Activated T-cell treated with anti-CD3 and anti-CD28 coated beads, Interleukin-2, amount 50 U/mL, for 4 hours (primary cell): ENCODE data around the gene CSTB. TPM values are rescaled to one million over a fixed set of nuclear protein-coding genes. Genes with fewer than 3 reads are reported as not detected.

Experiments
- ATAC-seq, 2 donors: fragments of 200-7000 bp; cut with Tn5 transposase; one replicate each; pipeline ENCODE4 v1.10.0; 2021
- DNase-seq: peaks from one replicate; pipeline ENCODE4 v3.0.0-alpha.2; 2020
- H3K27me3 Mint-ChIP-seq: one replicate; pipeline ENCODE4 v1.8.0; 2021; ENCODE audit warnings: low read depth, mixed read lengths
- H3K36me3 Mint-ChIP-seq: one replicate; pipeline ENCODE4 v1.8.0; 2022; ENCODE audit warnings: mixed read lengths; ENCODE audit not compliant: insufficient read depth
- H3K4me1 Mint-ChIP-seq: one replicate; pipeline ENCODE4 v1.8.0; 2021; ENCODE audit warnings: low read depth, mixed read lengths
- H3K4me3 Mint-ChIP-seq: one replicate; pipeline ENCODE4 v1.8.0; 2021; ENCODE audit warnings: mild to moderate bottlenecking, moderate library complexity, mixed read lengths
- H3K9me3 Mint-ChIP-seq: one replicate; pipeline ENCODE4 v1.8.0; 2021; ENCODE audit warnings: mixed read lengths
- total RNA-seq, 3 donors: library from RNA; stranded (reverse); gene quantifications; one replicate each; pipeline ENCODE4 v1.2.1, GENCODE V29; 2021

CSTB gene
- total RNA-seq, 3 donors from 2014 or later, result 17.7 to 26.9 (median 24.5) TPM

GRCh38 chr21:43803558-43804300, 27.6 kb upstream of the CSTB start:
- Mint-ChIP-seq H3K4me3 (no peak overlapping the region), H3K36me3 (peaks cover 32% of the 10 kb centered on the region), H3K4me1 (peaks cover 2% of the 10 kb centered on the region), H3K9me3 (no peaks in the 10 kb centered on the region), H3K27me3 (no peaks in the 10 kb centered on the region)
- no peak for DNase-seq
- ATAC-seq, result no peak

DNA sequence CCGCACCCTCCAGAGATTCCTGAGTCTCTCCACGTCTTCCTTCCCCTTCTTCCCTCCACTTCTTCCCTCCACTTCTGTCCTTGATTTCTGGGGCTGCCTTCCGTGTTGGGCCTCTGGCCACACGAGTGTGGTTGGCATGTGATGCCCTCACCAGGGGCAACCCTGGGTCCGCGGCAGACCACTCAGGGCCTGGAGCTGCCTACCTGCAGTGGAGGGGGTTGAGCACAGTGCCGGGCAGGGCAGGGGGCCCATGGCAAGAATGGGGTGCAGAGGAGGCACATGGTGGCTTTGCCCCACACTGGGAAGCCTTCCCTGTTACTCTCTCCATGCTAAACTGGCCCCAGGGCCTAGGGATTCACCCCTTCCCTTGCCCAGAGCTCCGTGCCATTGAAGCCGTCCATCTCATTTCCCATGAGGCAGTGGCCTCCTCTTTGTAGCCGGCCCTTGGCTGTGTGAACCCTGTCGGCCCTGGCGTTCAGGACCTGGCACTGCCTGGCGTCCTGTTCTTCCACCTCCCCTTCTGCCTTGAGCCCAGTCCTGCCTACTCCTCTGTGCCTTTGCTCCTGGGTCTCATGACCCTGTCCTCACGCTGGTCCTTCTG, 26.7 kb upstream of the CSTB start:
- Mint-ChIP-seq H3K4me1 (peaks cover 2% of the 10 kb centered on the region), H3K27me3 (no peaks in the 10 kb centered on the region), H3K4me3 (no peak overlapping the region), H3K36me3 (peaks cover 38% of the 10 kb centered on the region), H3K9me3 (no peaks in the 10 kb centered on the region)
- DNase-seq, result no peak
- no peak for ATAC-seq

DNA sequence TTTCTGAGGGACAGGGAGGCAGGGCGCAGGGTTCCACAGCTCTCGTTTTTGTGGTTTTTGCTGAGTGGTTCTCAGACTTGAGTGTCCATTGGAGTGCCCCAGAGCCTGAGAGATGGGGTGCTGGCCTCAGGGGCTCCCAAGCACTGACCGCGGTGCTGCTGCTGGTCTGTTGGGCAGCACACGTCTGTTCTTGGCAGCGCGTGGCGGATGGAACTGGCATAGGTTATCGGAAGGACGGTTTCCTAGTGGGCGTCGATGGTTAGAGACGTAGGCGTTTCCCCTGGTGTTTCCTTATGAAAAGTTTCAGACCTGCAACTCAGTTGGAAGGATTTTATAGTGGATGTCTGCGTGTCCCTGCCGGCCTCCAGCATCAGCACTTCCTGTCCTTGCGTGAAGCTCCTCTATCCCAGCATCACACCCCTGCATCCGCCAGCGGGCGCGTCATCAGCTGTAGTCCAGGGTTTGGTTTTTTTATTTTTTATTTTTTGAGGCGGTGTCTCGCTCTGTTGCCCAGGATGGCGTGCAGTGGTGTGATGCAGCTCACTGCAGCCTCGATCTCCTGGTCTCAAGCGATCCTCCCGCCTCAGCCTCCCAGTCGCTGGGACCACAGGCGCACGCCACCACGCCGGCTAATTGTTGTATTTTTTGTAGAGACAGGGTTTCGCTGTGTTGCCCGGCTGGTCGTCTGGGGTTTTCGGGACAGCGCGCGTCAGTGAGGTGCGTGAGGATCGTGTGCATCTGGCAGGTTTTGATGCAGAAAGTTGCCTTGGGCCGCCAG, 25.1 kb upstream of the CSTB start:
- no peaks in the 10 kb centered on the region for H3K27me3 Mint-ChIP-seq
- no peak overlapping the region for H3K4me3 Mint-ChIP-seq
- H3K36me3 Mint-ChIP-seq, result peaks cover 49% of the 10 kb centered on the region
- ATAC-seq (no peak), DNase-seq (no peak)
- H3K4me1 Mint-ChIP-seq, result no peaks in the 10 kb centered on the region
- H3K9me3 Mint-ChIP-seq, result no peaks in the 10 kb centered on the region

DNA sequence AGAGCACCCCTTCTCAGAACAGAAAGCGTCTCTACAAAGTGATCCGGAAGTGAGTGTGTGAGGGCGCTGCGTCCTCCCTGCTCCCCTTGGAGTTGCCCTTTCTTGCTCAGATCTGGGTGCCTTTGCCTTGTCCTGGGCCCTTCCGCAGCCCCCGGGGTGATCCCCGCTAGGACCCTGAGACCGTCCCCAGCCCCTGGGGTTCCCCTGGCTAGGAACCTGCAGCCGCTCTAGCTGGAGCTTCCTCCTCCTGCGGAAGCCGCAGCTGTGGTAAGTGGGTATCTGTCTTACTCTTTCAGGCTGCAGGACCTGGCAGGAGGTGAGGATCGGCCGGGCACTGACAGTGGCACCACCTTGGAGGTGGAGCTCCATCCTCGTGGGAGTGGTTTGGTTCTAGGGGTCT, 24.5 kb upstream of the CSTB start:
- DNase-seq, result no peak
- peaks cover 45% of the 10 kb centered on the region for H3K36me3 Mint-ChIP-seq
- no peak overlapping the region for H3K4me3 Mint-ChIP-seq
- H3K27me3 Mint-ChIP-seq, result no peaks in the 10 kb centered on the region
- H3K9me3 Mint-ChIP-seq, result no peaks in the 10 kb centered on the region
- no peak for ATAC-seq
- H3K4me1 Mint-ChIP-seq, result no peaks in the 10 kb centered on the region

DNA sequence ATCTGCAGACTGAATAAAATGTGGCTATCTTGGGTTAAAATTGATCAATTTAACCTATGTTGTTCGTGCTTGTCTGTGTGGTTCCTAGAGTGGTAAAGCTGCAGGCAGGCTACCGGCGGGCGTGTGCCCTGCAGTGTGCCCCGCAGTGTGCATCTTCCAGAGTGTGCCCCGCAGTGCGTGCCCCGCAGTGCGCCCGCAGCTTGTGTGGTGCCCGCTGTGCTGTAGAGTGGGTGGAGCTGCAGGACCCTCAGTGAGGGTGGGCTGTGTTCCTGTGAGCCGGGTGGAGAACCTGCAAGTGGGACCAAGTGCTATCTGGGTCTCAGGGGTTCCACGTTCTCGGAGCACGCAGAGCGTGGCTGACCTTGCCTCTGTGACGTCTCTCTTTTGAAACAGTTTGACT, 24.0 kb upstream of the CSTB start:
- DNase-seq (no peak), ATAC-seq (no peak)
- H3K36me3 Mint-ChIP-seq, result peaks cover 46% of the 10 kb centered on the region
- no peak overlapping the region for H3K4me3 Mint-ChIP-seq
- H3K27me3 Mint-ChIP-seq, result no peaks in the 10 kb centered on the region
- peaks cover 2% of the 10 kb centered on the region for H3K4me1 Mint-ChIP-seq
- H3K9me3 Mint-ChIP-seq, result no peaks in the 10 kb centered on the region

DNA sequence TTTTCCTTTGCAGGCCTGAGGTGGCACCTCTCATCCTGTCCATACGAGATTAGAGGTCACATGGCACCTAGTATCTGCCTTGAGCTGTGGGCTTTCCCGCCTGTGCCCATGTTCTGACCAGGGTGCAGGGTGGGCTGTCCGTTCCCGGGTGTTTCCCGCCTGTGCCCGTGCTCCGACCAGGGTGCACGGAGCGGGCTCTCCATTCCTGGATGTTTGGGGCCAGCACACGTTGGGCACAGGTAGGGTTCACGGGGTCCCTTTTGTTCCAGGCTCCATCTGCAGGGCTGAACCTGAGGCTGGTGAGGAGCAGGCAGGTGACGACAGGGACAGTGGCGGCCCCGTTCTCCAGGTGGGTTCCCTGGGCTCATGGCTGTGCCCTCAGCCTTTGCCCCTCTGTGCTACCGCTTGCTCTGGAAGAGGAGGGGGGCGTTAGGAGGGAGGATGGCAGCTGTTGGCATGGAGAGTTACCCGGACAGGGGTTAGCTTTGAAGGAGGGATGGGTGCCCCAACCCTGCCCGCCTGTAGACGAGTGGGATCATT, 23.3 kb upstream of the CSTB start:
- no peak overlapping the region for H3K4me3 Mint-ChIP-seq
- no peaks in the 10 kb centered on the region for H3K9me3 Mint-ChIP-seq
- no peak for DNase-seq
- no peak for ATAC-seq
- H3K36me3 Mint-ChIP-seq, result peaks cover 49% of the 10 kb centered on the region
- no peaks in the 10 kb centered on the region for H3K27me3 Mint-ChIP-seq
- peaks cover 2% of the 10 kb centered on the region for H3K4me1 Mint-ChIP-seq

DNA sequence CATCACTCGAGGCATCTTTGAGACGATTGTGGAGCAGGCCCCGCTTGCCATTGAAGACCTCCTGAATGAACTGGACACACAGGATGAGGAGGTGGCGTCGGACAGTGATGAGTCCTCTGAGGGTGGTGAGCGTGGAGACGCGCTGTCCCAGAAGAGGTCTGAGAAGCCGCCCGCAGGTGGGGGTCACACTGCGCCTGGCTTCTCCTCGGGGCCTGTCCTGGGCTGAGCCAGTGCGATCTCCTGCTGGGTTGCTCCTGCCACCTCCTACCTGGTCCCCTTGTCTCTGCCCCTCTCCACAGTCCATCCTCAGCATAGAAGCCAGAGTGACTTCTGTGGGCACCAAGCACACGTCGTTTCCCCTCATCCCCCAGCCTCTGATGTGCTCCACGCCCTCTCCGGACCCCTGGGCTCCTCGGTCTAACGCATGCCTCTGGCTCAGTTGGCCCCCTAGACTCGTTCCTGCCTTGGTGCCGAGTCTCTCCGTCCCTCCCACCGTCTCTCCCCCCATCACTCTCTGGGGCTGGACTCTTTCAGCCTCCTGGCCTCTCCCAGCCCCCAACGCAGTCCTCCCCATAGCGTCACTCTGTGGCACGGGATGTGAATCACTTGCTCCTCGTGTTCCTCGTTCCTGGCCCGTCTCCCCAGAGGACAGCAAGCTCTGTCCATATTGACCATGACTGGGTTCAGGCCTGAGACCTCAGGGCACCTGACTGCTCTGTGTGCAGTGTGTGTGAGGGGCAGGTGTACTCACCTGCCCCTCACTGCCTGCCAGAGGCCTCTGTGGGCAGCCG, 22.0 kb upstream of the CSTB start:
- Mint-ChIP-seq H3K36me3 (peaks cover 48% of the 10 kb centered on the region), H3K4me1 (peaks cover 2% of the 10 kb centered on the region), H3K27me3 (no peaks in the 10 kb centered on the region), H3K9me3 (no peaks in the 10 kb centered on the region), H3K4me3 (no peak overlapping the region)
- no peak for ATAC-seq
- DNase-seq, result no peak

DNA sequence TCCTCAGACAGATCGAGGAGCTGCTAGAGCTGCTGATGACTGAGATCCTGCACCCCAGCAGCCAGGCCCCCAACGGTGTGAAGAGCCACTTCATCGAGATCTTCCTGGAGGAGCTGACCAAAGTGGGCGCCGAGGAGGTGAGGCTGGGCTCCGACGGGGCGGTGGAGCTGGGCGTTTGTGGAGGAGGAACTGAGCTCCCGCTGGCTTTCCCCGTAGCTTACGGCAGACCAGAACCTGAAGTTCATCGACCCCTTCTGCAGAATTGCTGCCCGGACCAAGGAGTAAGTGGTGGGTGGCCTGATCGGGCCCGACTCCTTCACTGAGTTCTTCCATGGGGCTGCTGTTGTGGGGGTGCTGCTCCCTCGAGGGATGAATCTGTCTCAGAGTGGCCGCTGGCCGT, 21.3 kb upstream of the CSTB start:
- Mint-ChIP-seq H3K4me3 (no peak overlapping the region), H3K4me1 (peaks cover 5% of the 10 kb centered on the region), H3K9me3 (no peaks in the 10 kb centered on the region), H3K36me3 (peaks cover 51% of the 10 kb centered on the region), H3K27me3 (no peaks in the 10 kb centered on the region)
- DNase-seq, result no peak
- no peak for ATAC-seq

- no peaks in the 10 kb centered on the region for H3K27me3 Mint-ChIP-seq
- H3K4me1 Mint-ChIP-seq, result peaks cover 25% of the 10 kb centered on the region
- ATAC-seq, result no peak
- H3K4me3 Mint-ChIP-seq, result no peak overlapping the region
- no peaks in the 10 kb centered on the region for H3K9me3 Mint-ChIP-seq
- H3K36me3 Mint-ChIP-seq, result peaks cover 55% of the 10 kb centered on the region
- no peak for DNase-seq
Observed at GRCh38 chr21:43794857-43795256, 18.7 kb upstream of the CSTB start.

- Mint-ChIP-seq H3K4me1 (peaks cover 26% of the 10 kb centered on the region), H3K36me3 (peaks cover 55% of the 10 kb centered on the region), H3K27me3 (no peaks in the 10 kb centered on the region), H3K4me3 (no peak overlapping the region), H3K9me3 (no peaks in the 10 kb centered on the region)
- DNase-seq (no peak), ATAC-seq (no peak)
Observed at GRCh38 chr21:43794311-43794710, 18.2 kb upstream of the CSTB start.

GRCh38 chr21:43793243-43793642, 17.1 kb upstream of the CSTB start:
- ATAC-seq, result no peak

DNA sequence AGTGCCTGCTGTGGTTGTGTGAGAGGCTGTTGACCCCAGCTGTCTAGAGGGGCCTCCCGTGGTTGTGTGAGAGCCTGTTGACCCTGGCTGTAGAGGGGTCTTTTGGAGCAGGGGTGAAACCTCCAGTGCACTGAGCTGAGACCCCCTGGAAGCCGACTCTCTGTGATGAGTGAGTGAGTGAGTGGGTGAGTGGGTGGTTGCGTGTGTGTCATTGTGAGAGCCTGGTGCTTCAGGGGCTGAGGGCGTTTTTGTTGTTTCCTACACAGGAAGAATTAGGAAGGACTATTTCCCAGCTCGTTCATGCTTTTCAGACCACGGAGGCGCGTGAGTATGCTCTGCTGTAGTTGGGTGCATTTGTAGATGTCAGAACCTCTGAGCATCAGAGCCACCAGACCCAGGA, 16.3 kb upstream of the CSTB start:
- Mint-ChIP-seq H3K4me1 (peaks cover 26% of the 10 kb centered on the region), H3K36me3 (peaks cover 44% of the 10 kb centered on the region), H3K4me3 (peak overlapping the region; percentile 66), H3K9me3 (no peaks in the 10 kb centered on the region), H3K27me3 (no peaks in the 10 kb centered on the region)
- DNase-seq (no peak), ATAC-seq (no peak)

More at GRCh38 chr21:43793243-43793642, 17.1 kb upstream of the CSTB start:
- Mint-ChIP-seq H3K36me3 (peaks cover 48% of the 10 kb centered on the region), H3K4me3 (no peak overlapping the region), H3K9me3 (no peaks in the 10 kb centered on the region), H3K27me3 (no peaks in the 10 kb centered on the region), H3K4me1 (peaks cover 26% of the 10 kb centered on the region)
- no peak for DNase-seq

DNA sequence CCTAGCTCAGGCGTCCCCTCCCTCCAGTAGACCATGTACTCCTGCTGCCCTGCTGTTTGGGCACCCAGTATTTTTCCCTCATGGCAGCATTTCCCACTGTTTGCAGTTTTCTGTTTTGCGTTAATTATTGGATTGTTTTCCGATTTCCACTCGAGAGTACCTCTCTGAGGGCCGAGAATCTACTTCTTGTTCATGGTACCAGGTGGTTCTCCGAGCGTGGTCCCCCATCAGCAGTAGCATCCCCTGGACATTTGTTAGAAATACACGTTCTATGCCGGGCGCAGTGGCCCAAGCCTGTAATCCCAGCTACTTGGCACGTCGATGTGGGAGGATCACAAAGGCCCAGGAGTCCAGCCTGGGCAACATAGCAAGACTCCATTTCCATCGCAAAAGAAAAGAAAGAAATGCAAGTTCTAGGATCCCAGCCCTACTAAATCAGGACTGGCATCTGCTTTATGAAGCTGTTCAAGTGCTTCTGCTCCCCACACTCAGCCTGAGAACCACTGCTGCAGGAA, 14.0 kb upstream of the CSTB start:
- ATAC-seq, result no peak
- Mint-ChIP-seq H3K4me3 (peak overlapping the region; percentile 98), H3K9me3 (no peaks in the 10 kb centered on the region), H3K36me3 (peaks cover 29% of the 10 kb centered on the region), H3K27me3 (no peaks in the 10 kb centered on the region), H3K4me1 (peaks cover 24% of the 10 kb centered on the region)
- no peak for DNase-seq
